HG03432 (cell line): ENCODE data around the gene CAB39.

ENCODE experiments used
- ATAC-seq: cut with Tn5 transposase; IDR thresholded peaks from one replicate; pipeline ENCODE4 v1.9.1; 2021; ENCODE audit warnings: mild to moderate bottlenecking, moderate library complexity; ENCODE audit not compliant: unreplicated experiment

The CAB39 gene

DNA sequence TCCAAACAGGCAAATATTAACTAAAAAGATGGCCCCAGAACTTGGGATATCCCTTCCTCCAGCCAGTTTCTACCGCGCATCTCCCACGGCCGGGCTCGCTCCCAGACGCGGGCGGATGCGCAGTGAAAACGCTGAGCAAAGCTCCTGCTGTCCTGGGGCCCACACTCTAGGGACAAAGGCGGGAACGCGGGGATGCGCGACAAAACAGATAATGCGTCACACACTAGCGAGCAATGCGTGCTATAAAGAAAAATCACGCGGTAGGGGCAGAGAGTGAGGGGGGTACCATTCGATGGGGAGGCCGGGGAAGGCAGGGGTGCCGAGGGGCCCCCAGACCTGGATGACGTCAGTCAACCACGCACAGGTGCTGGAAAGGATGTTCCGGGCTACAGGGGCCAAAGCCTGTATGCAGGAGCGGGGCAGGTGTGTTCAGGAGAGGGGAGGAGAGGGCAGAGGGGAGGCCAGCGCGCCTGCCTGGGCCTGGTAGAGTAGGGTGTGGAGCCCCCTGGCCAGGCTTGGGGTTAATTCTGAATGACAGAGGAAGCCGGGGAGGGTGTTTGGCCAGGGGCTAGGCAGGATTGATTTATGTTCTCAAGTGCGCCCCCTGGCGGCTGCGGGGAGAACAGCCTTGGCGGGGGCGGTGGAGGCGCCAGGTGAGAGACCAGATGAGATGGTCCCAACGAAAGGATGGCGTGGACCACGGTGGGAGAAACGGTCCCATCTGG lies 137.2 kb downstream of the CAB39 start:
- ATAC-seq, result no peak

DNA sequence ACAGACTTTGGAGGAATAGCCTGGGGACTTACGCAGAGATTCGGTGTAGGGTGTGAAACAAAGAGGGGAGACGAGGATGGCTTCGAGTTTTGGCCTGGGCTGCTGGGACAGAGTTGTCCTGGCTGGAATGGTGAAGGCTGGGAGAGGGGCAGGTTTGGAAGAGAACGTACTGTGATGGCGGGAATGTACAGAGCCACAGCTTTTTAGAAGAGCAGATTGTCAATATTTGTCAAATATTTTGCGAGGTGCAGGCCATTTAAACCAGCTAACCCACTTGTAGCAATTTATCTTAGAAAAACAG lies 137.7 kb downstream of the CAB39 start:
- ATAC-seq, result no peak

DNA sequence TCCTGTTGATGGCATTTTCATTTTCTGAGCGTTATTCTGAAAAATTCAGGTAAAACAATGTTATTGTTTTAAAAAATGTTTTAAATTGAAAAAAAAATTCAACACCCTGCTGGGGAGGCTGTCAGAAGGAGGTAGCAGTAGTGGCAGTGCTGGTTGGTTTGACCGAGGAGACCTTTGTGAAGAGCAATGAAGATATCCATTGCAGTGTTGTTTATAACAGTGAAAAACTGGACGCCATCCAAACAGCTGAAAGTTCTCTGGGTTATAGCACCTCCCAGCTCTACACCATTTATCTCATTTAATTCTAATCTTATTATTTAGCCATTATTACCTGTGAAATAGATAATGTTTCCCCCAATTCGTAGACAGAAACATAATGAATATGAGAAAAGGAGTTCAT lies 139.5 kb downstream of the CAB39 start:
- no peak for ATAC-seq

DNA sequence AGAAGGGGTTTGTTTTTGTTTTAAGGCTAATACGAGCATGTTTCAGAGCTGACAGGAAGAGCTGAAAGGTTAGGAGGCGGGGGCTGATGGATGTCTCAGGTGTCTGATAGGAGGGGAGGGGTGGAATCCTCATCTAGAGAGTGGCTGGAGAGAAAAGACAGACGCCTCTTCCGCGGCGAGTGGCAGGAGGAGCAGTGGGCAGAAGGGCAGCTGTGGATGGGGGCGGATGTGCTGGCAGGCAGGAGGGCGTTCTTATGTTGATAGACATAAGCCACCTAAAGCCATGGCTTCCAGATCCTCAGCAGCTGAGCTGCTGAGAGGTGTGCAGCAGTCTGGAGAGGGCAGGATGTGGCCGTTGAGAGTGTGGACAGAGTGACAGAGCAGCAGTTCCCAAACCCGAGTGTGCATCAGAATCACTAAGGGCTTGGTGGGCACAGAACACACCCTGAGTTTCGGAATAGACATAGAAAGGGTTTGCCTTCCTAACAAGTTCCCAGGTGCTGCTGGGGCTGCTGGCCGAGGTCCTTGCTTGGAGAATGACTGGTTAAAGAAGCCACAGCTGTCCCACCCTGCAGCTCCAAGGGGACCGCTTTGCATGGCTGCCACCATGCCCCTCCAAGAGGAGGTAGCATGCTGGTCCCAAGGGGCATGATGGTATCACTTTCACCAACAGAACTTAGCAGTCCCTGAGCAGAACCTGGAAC lies 149.1 kb downstream of the CAB39 start:
- no peak for ATAC-seq

DNA sequence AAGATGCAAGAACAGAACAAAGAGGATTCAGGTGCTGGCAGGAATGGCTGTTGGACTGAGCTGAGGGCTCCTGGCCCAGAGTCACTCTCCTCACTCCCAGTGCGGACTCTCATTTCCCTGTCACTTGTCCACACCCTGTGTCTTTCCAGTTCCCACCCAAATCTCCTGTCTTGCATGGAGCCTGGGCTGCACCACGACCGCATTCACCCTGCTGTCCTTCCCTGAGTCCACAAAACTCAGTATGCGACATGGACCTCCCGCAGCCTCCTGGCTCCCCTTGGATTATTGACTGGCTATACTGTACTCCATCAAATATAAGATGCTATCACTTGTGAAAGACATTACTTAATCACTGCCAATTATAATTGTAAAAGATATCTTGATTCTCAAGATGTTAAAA lies 149.7 kb downstream of the CAB39 start:
- ATAC-seq, result no peak

DNA sequence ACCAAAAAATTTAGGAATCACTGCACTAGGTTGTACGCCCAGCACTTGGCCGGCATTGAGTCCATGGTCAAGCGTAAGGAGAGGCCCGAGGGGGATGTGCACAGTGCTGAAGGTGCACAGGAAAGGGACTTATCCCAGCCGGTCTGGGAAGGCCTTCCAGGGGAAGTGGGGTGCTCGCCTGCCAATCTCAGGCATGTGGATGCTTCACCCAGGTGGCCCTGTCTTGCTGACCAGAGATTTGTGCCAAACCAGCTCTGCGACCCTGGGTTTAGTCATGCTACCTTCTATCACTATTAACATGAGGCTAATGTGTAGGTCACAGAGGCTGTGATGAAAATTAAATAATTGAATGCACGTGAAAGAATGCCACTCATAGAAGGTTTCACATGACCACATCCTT lies 150.4 kb downstream of the CAB39 start:
- ATAC-seq, result no peak

DNA sequence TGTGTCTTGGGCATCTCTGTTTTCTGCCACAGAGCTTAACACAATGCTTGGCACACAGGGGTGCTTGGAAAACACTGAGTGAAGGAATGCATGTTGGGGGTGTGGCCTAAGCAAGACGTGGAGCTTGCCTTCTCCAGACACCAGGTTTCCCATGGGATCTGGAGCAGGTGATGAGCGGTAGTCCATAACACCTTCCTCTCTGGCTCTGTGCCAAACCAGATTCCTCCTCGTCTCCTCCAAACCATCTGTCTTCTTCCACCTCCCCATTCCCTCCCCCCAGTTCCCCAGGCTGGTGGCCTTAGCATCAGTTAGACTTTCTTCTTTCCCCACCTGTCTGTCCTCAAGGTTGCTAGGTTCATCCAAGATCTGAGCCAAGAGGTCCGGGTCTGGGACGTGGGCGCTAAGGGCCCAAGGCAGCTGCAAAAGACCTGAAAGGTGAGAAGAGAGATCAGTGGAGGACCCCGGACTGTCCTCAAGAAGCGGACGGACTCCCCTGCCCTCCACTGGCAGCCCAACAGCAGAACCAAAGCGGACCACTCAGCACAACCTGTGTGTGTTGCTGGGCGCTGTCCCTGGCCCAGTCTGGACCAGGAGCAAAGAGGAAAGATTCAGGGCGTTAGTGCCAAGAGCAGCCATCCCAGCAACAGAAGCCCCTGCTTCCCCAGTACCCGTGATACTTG lies 150.9 kb downstream of the CAB39 start:
- no peak for ATAC-seq

DNA sequence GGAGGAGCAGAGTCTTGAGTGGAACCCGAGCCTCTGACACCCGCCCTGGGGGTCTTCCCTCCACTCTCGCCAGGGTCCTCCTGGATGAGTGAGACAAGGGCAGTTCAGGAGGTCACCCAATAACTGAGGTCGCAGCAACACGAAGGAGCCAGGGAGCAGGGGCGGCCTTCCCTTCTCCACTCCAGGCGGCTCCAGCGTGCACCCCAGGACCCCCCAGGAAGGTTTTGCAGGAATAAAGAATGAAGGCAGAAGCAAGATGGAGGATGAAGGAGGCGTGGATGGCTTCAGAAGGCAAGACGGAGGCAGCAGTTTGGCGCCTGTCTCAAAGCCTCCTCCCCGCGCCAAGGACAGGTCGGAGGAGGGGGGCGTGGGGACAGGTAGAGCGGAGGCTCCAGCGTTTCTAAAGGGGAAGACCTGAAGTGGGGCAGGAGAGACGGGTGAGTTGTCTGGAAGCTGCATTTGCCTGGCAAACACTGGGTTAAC lies 151.5 kb downstream of the CAB39 start:
- ATAC-seq, result no peak

DNA sequence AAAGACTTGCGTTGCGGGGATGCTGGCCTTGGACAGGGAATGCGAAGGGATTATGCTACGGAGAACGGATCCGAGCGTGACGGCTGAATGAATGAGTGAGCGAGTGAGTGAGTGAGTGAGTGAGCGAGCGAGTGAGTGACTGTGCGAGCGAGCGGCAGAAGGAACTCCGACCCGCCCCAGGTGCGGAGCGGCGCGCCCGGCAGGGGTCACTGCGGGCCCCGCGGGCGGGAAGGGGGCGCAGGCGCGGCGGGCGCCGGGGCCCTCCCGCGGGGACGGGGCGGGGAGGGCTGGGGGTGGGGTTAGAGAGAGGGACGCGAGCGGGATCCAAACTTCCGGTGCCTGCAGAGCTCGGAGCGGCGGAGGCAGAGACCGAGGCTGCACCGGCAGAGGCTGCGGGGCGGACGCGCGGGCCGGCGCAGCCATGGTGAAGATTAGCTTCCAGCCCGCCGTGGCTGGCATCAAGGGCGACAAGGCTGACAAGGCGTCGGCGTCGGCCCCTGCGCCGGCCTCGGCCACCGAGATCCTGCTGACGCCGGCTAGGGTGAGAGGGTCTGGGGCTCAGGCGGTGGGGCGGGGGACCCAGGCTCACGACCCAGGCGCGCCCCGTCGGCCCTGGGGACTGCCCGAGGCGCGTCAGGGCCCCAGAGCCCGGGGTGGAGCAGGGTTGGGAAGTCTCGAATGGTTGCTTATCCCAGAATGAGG lies 152.1 kb downstream of the CAB39 start, which contains the start of gene ITM2C:
TSS of gene ITM2C (plus strand) at position 338 of the 702 bp plus-strand sequence. CDS start at position 422, 84 bp downstream.
- ATAC-seq, result peak; percentile 77

DNA sequence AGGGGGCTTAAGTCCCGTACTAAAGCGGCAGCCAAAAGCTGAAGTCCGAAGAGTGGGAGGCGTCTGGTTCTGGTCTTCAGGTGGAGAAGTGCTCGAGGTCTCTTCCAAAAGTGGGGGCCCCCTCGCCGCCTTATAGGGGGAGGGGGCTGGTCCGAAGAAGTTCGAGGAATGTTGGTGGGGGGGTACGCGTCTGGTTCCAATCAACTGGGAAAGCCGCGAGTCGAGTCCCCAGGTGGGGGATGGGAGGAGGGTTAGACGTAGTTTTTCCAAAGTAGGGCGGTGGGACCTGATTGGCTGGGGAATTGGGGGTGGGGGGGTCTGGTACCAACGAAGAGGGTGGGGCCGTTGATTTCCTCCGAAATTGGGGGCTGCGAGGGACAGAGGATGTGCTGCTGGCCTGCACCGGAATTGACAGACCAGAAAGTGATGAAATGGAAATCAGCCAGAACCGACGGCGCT lies 152.7 kb downstream of the CAB39 start:
- no peak for ATAC-seq

DNA sequence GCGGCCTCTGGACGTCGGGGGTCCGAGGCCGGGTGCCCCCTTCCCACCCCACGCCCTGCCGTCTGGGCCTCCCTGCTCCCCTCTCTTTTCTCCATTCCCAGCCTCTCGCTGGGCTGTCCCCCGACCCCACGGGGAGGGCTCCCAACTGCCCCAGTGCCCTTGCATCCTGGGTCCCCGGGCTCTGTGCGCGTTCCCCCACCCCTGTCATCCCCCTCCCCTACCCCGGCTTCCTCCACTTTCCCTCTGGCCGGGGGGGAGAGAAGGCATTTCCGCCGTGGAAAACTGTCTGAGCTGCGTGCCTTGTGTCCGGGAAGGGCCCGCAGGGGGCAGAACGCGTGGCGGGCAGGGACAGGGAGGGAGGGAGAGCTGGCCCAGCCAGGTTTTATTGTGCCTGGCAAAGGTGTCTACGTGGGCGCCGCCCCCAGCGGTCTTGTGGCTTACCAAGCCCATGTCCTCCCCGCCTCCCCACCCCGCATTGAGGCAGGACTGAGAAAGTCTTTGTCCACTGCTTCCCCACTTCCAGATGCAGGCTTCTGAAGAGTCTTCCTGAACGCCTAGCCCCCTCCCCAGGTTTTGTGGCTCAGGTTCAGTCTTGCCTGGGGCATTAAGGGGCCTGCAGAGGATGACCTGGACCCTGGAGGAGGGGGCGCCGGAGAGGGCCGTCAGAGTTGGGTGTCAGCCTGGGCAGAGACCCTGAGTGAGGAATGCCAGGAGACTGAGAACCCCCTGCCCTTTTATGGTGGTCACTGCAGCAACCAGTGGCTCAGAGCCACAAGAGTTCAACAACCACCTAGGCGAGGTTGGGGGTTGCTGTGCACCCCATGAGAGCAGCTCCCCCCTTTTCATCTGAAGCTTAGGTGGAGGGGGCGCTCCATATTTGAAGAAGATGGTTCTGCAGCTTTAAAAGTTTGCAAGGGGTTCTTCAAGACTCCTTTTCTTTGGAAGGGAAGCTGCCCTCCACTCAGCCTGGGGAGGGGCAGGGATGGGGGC lies 153.4 kb downstream of the CAB39 start:
- ATAC-seq, result no peak

DNA sequence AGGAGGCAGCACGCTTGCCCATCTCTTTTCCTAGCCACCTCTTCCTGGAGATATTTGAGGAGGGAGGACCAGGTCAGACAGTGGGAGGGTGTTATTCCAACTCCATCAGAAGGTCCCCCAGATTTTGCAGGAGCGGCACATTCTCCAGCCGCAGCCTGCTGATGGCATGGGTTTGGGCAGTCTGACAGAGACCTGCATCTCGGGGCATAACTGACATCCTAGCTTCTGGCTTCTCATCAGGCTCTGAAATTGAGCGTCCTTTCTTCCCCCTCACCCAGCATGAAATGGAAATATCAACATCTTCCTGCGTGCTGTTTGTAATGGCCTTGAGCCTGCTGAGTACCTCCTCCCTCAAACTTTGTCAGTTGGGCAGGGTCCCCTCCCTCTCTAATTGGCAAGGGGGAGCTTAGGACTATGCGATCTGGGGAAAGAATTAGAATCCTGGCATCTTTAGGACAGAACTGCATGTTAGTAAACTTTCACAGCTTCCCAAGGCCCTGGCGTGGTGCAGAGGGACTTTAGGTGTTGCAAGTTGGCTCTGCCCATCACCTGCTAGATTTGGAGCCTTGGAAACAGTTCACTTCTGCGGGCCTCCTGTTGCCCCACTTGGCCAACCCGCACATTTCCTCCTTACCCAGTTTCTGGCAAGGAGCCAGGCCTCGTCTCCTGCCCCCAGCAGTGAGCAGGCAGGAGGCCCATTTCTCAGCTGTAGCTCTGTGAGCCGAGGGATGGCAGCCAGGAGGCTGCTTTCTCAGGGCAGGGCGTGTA lies 154.3 kb downstream of the CAB39 start:
- ATAC-seq, result no peak

DNA sequence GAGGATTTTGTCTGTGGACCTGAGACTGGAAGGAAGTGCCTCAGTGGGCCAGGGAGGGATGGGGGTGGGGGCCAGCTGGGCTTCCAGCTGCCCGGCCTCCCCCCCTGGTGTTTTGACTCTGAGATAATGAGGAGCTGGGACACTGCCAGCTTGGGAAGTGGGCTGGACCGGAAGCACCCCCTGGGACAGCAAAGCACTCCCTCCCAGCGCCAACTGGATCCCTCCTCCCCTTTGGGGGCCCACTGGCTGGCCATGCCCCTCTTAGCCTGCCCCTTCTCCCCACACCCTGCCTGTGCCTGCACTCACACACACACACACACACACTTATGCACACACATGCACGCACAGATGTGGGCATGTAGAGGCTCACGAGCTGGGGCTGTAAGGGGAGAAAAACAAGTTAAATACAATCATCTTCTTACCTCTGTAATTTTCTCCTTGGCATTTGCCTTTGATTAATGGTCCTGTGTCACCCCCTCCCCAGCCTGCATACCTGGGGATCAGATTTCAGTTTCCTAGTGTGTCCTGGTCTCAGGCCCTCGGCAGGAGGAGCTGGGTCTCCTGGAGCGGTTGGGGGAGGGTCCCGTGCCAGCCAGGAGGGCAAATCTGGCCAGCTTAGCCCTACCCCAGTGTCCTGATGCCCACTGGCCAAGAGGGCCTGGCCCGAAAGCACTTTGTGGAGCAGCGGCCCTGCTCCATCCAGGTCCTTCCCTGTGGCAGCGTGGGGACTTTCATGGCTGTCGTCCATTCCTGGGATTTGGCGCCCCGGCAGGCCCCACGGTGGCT lies 155.7 kb downstream of the CAB39 start:
- ATAC-seq, result no peak

DNA sequence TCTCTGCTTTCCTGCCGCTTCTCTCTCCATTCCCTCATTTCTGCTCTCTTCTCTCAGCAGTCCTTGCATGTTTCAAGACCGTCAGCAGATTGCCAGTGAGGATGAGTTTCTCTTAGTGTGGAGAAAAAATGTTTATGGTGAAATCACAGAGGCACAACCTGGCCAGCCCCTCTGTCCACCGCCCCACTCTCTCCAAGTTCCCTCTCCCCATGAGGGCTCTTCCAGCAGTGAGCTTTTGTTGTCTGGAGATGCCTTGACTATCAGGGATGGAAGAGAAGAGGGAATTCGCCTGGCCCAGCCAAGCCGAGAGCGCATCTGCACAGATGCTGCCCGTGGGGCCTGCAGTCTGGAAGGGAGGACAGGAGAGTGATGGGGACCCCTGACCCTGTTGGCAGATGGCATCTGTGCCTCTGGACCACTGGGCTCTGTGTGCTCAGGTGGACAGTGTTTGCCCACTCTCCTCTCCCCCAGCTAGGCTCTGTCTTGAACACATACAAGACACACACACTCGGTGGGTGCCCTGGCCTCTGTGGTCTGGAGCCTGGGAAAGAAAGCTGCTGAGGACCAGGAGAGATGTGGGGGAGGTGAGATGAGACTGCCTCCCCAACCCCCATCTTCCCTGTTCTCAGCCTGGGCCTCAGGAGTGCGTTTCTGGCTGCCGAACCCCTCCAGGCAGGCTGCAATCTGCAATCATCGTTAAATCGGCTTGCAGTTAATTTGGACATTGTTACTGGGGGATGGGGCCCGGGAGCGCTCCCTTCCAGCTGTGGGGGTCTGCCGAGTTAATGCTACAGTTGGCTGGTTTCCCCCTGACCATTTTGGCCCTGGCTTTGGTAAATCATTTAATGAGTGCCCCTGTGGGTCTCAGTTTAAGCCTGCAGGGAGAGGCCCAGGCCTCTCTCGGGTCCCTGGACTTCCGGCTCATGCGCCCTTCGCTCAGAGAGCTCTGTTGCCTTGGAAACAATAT lies 156.6 kb downstream of the CAB39 start:
- no peak for ATAC-seq

DNA sequence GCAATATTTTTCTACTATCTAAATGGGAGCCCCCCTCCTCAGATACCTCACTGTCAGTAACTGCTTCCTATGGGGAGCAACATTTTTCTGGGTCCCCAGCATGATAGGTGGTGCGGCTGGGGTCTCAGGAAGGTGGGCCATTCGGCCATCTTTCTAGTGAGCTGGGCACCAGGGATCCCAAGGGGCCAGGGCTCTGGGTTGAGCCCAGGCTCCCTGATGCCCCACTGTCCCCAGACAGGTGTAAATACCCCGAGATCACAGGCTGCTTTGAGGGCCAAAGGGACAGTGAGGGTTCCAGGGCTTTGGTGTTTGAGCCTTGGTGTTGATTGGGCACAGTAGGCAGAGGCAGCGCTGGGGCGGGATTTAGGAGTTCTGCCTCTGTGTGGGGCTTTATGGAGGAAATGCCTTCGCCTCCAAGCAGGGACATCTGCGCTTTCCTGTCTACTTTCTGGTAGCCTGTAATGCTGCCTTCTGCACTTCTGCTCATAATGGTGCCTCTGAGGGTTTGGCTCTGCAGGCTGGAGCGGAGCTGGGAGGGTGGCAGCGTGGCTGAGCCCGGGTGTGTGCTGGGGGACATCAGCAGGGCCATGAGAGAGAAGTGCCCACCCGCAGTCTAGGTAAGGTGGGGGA lies 157.4 kb downstream of the CAB39 start:
- ATAC-seq, result no peak
